Measurements from ENCODE around the gene PARL.

PARL gene

GRCh38 chr3:183782576-183783276 lies 102.0 kb downstream of the PARL start:
- no peak for DNase-seq

DNA sequence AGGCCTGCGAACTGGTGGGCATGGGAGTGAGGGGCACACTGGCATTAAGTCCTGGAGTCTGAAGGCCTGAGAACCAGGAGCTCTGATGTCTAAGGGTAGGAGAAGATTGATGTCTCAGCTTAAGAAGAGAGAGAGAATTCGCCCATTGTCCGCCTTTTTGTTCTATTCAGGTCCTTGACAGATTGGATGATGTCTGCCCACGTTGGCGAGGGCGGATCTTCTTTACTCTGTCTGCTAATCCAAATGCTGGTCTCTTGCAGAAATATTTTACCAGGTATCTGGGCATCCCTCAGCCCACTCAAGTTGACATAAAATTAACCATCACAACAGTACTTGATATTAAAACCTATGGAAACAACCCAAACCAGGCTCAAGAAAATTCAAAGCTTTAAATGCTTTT lies 103.4 kb downstream of the PARL start:
- DNase-seq = no peak

DNA sequence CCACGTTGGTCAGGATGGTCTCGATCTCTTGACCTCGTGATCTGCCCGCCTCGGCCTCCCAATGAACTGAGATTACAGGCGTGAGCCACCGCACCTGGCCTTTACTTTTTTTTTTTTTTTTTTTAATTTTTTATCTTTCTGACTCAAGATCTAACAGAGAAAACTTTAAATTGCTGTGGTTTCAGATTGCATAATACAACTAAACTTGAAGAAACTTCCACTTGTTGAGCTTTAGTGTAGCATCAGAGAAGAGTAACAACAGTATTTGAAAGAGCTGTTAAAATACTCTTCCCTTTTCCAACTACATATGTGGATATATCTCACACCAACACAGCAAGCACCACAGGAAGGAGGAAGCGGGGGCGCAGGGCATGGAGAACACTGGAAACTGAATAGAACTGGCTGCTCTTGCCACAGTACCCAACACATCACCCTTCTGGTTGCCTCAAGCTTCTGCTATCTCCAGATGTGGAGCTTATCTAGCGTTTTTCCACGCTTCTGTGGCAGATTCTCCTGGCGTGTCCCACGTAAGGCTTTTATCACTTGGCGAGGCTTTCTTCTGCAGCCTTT lies 104.7 kb downstream of the PARL start:
- DNase-seq = no peak

All from NCI-H2081 (cell line).